H9 (cell line): ENCODE measurements around the gene PTPRJ. TPM values are rescaled to one million over a fixed set of nuclear protein-coding genes. Genes with fewer than 3 reads are reported as not detected.

Source experiments
- DNase-seq: peaks from one replicate; pipeline ENCODE4 v3.0.0-alpha.2; 2017
- H2AFZ ChIP-seq: one replicate; pipeline ENCODE4 v1.6.1; 2013; ENCODE audit warnings: mild to moderate bottlenecking, low read length, control low read depth, moderate library complexity
- H2AK5ac ChIP-seq: 2 replicates; pipeline ENCODE4 v1.6.1; 2013; ENCODE audit warnings: low read length, control low read depth, mixed read lengths; ENCODE audit not compliant: insufficient read length
- H2BK120ac ChIP-seq: one replicate; pipeline ENCODE4 v1.6.1; 2013; ENCODE audit warnings: low read depth, mild to moderate bottlenecking, low read length, control low read depth, inconsistent platforms; ENCODE audit not compliant: poor library complexity, severe bottlenecking
- H2BK12ac ChIP-seq: 2 replicates; pipeline ENCODE4 v1.6.1; 2013; ENCODE audit warnings: low read length, control low read depth, mixed read lengths, low read depth; ENCODE audit not compliant: insufficient read length
- H2BK15ac ChIP-seq: 2 replicates; pipeline ENCODE4 v1.6.1; 2013; ENCODE audit warnings: low read depth, low read length, control low read depth
- H2BK20ac ChIP-seq: one replicate; pipeline ENCODE4 v1.6.1; 2013; ENCODE audit warnings: low read depth, mild to moderate bottlenecking, low read length, control low read depth, inconsistent platforms; ENCODE audit not compliant: poor library complexity, severe bottlenecking
- H2BK5ac ChIP-seq: 2 replicates; pipeline ENCODE4 v1.6.1; 2013; ENCODE audit warnings: low read length, control low read depth, mixed read lengths; ENCODE audit not compliant: insufficient read length
- H3K14ac ChIP-seq: 2 replicates; pipeline ENCODE4 v1.6.1; 2013; ENCODE audit warnings: low read length, control low read depth; ENCODE audit not compliant: insufficient read depth
- H3K18ac ChIP-seq: 2 replicates; pipeline ENCODE4 v1.6.1; 2013; ENCODE audit warnings: low read depth, mild to moderate bottlenecking, mixed read lengths, low read length, control low read depth; ENCODE audit not compliant: insufficient read length
- H3K23ac ChIP-seq: 2 replicates; pipeline ENCODE4 v1.6.1; 2013; ENCODE audit warnings: low read length, control low read depth, mixed read lengths, low read depth; ENCODE audit not compliant: insufficient read length
- H3K23me2 ChIP-seq: 2 replicates; pipeline ENCODE4 v1.6.1; 2013; ENCODE audit warnings: low read depth, mild to moderate bottlenecking, mixed read lengths, low read length, control low read depth; ENCODE audit not compliant: insufficient read length, poor library complexity, severe bottlenecking
- H3K27ac ChIP-seq: 2 replicates; pipeline ENCODE4 v1.5.1; 2013; ENCODE audit warnings: low read length, control low read depth, mixed read lengths, low read depth; ENCODE audit not compliant: insufficient read length
- H3K27me3 ChIP-seq: 2 replicates; pipeline ENCODE4 v1.6.1; 2013; ENCODE audit warnings: low read length, control low read depth, inconsistent platforms; ENCODE audit not compliant: insufficient read depth
- H3K4ac ChIP-seq: 2 replicates; pipeline ENCODE4 v1.6.1; 2013; ENCODE audit warnings: low read depth, mild to moderate bottlenecking, control low read depth, inconsistent platforms, low read length, moderate library complexity
- H3K4me1 ChIP-seq: 2 replicates; pipeline ENCODE4 v1.6.1; 2013; ENCODE audit warnings: low read length, control low read depth, inconsistent platforms; ENCODE audit not compliant: insufficient read depth
- H3K4me2 ChIP-seq: 2 replicates; pipeline ENCODE4 v1.6.1; 2013; ENCODE audit warnings: low read length, control low read depth, mixed read lengths; ENCODE audit not compliant: insufficient read length, insufficient read depth
- H3K56ac ChIP-seq: 2 replicates; pipeline ENCODE4 v1.6.1; 2013; ENCODE audit warnings: low read depth, mild to moderate bottlenecking, mixed read lengths, low read length, control low read depth; ENCODE audit not compliant: insufficient read length
- H3K79me1 ChIP-seq: 2 replicates; pipeline ENCODE4 v1.6.1; 2013; ENCODE audit warnings: low read depth, mild to moderate bottlenecking, moderate library complexity, low read length, control low read depth, inconsistent platforms; ENCODE audit not compliant: insufficient read depth, poor library complexity, severe bottlenecking
- H3K79me2 ChIP-seq: 2 replicates; pipeline ENCODE4 v1.6.1; 2013; ENCODE audit warnings: low read length, control low read depth, inconsistent platforms; ENCODE audit not compliant: insufficient read depth
- H3K9ac ChIP-seq: 2 replicates; pipeline ENCODE4 v1.6.1; 2013; ENCODE audit warnings: low read length, control low read depth, mixed read lengths; ENCODE audit not compliant: insufficient read length; ENCODE audit errors: extremely low read depth
- H3K9me3 ChIP-seq: one replicate; pipeline ENCODE4 v1.6.1; 2013; ENCODE audit warnings: low read depth, low read length, inconsistent platforms; ENCODE audit not compliant: control insufficient read depth
- H3T11ph ChIP-seq: one replicate; pipeline ENCODE4 v1.6.1; 2013; ENCODE audit warnings: mild to moderate bottlenecking, low read length, control low read depth, inconsistent platforms
- H4K20me1 ChIP-seq: one replicate; pipeline ENCODE4 v1.6.1; 2013; ENCODE audit not compliant: control insufficient read depth, insufficient read length, insufficient read depth
- H4K5ac ChIP-seq: 2 replicates; pipeline ENCODE4 v1.6.1; 2013; ENCODE audit warnings: low read depth, mild to moderate bottlenecking, mixed read lengths, low read length, control low read depth; ENCODE audit not compliant: insufficient read length
- H4K8ac ChIP-seq: replicated peaks from 2 replicates; pipeline ENCODE4 v1.6.1; 2013; ENCODE audit warnings: low read length, control low read depth, mixed read lengths, low read depth; ENCODE audit not compliant: insufficient read length
- H4K91ac ChIP-seq: 2 replicates; pipeline ENCODE4 v1.6.1; 2013; ENCODE audit warnings: low read depth, mild to moderate bottlenecking, moderate library complexity, mixed read lengths, low read length, control low read depth; ENCODE audit not compliant: insufficient read length
- H3K27ac Mint-ChIP-seq, 3 experiments: 2 replicates in 2 of 3; 3 replicates in 1 of 3; pipeline ENCODE4 v1.8.0; 2020 to 2021; ENCODE audit warnings: mixed read lengths in 3 of 3, mild to moderate bottlenecking in 1 of 3, moderate library complexity in 1 of 3
- H3K27me3 Mint-ChIP-seq: 2 replicates; pipeline ENCODE4 v1.8.0; 2021; ENCODE audit warnings: low read depth, mild to moderate bottlenecking, moderate library complexity, mixed read lengths
- H3K36me3 Mint-ChIP-seq, 3 experiments: 2 replicates in 2 of 3; 3 replicates in 1 of 3; pipeline ENCODE4 v1.8.0; 2020 to 2021; ENCODE audit warnings: low read depth in 3 of 3, mixed read lengths in 3 of 3; ENCODE audit not compliant: insufficient read depth in 1 of 3
- H3K4me1 Mint-ChIP-seq, 2 experiments: 2 replicates each; pipeline ENCODE4 v1.8.0; 2020; ENCODE audit warnings: mixed read lengths in 2 of 2
- H3K4me3 Mint-ChIP-seq, 2 experiments: 2 replicates in 1 of 2; 3 replicates in 1 of 2; pipeline ENCODE4 v1.8.0; 2020 to 2021; ENCODE audit warnings: mild to moderate bottlenecking in 2 of 2, mixed read lengths in 2 of 2, moderate library complexity in 1 of 2
- H3K9me3 Mint-ChIP-seq, 2 experiments: 2 replicates in 1 of 2; 3 replicates in 1 of 2; pipeline ENCODE4 v1.8.0; 2020; ENCODE audit warnings: mild to moderate bottlenecking in 2 of 2, mixed read lengths in 2 of 2, moderate library complexity in 1 of 2
- CTCF ChIP-seq: fragments of 200-600 bp; sonication (generic); conservative IDR thresholded peaks from 3 replicates; pipeline ENCODE4 v1.8.0; 2021; ENCODE audit warnings: antibody characterized with exemption, mild to moderate bottlenecking
- WGBS: extraction: QIAGEN DNeasy Blood & Tissue Kit; methylation state at CpG from one replicate; pipeline ENCODE4 v1.1.7; 2013; ENCODE audit warnings: missing lambda C conversion rate, low lambda C conversion rate, mixed read lengths; ENCODE audit not compliant: insufficient read length; ENCODE audit errors: extremely low coverage; 5-methylcytosine and 5-hydroxymethylcytosine counted together
- total RNA-seq: library from RNA; stranded (reverse); gene quantifications from 2 replicates; pipeline ENCODE4 v1.2.1, GENCODE V29; 2021

PTPRJ gene
- total RNA-seq, 1 experiment from 2014 or later = 10.6 TPM

DNA sequence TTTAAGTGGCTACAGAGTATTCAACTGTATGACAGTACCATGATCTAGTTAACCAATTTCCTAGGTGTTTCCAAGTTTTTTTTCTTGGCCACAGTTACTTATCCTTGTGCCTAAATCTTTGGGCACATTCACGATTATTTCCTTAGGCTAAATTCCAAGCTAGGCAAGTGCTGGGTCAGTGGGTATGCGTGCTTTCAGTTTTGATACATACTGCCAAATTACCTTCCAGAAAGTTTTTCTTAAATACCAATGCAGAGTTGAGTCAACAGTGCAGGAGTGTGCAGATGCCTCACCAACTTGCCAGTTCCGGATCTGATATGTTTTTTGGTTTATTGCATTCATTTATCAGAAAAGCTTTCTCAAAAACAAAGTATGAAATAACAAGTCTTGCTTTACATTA lies 168.4 kb downstream of the PTPRJ start:
- H3K23ac ChIP-seq = no peak overlapping the region
- no peak overlapping the region for H4K8ac ChIP-seq
- H3K9me3 Mint-ChIP-seq = peaks cover 6 to 8% of the 10 kb centered on the region in 2 experiments; a peak in 4 of 5 replicates
- no peaks in the 10 kb centered on the region for H3K23me2 ChIP-seq
- no peak overlapping the region for H3K9ac ChIP-seq
- no peak overlapping the region for H3K4me3 Mint-ChIP-seq
- no peak overlapping the region for H3K27ac ChIP-seq
- H3K4me1 Mint-ChIP-seq = no peaks in the 10 kb centered on the region
- no peaks in the 10 kb centered on the region for H3K79me2 ChIP-seq
- no peak overlapping the region for H2AFZ ChIP-seq
- H3K27ac Mint-ChIP-seq = no peak overlapping the region
- no peak for TF ChIP-seq CTCF
- no peak overlapping the region for H2BK120ac ChIP-seq
- no peak overlapping the region for H4K5ac ChIP-seq
- H3K14ac ChIP-seq = no peak overlapping the region
- no peak overlapping the region for H3K4ac ChIP-seq
- H3K9me3 ChIP-seq = peaks cover 3% of the 10 kb centered on the region
- H4K20me1 ChIP-seq = no peaks in the 10 kb centered on the region
- no peak overlapping the region for H3K56ac ChIP-seq
- no peak overlapping the region for H2BK20ac ChIP-seq
- H2BK15ac ChIP-seq = no peak overlapping the region
- peaks cover 22 to 29% (median 28%) of the 10 kb centered on the region in 3 experiments for H3K36me3 Mint-ChIP-seq
- no peaks in the 10 kb centered on the region for H3K27me3 Mint-ChIP-seq
- no peak overlapping the region for H2BK12ac ChIP-seq
- no CpG with 5 or more reads among the region's 3 CpGs for WGBS
- H3K4me1 ChIP-seq = no peaks in the 10 kb centered on the region
- H3K79me1 ChIP-seq = no peaks in the 10 kb centered on the region
- no peak overlapping the region for H3K18ac ChIP-seq
- H2AK5ac ChIP-seq = no peak overlapping the region
- no peaks in the 10 kb centered on the region for H3K27me3 ChIP-seq
- H3T11ph ChIP-seq = no peak overlapping the region
- no peak overlapping the region for H2BK5ac ChIP-seq
- DNase-seq = no peak
- no peak overlapping the region for H3K4me2 ChIP-seq
- H4K91ac ChIP-seq = no peak overlapping the region
